ENCODE results near the gene SPATA2L.
"Not testable (repeated sequence)": the region's sequence is repeated elsewhere in the genome, so short reads cannot be mapped to it uniquely, and the experiment has no call there.

Gene SPATA2L

DNA sequence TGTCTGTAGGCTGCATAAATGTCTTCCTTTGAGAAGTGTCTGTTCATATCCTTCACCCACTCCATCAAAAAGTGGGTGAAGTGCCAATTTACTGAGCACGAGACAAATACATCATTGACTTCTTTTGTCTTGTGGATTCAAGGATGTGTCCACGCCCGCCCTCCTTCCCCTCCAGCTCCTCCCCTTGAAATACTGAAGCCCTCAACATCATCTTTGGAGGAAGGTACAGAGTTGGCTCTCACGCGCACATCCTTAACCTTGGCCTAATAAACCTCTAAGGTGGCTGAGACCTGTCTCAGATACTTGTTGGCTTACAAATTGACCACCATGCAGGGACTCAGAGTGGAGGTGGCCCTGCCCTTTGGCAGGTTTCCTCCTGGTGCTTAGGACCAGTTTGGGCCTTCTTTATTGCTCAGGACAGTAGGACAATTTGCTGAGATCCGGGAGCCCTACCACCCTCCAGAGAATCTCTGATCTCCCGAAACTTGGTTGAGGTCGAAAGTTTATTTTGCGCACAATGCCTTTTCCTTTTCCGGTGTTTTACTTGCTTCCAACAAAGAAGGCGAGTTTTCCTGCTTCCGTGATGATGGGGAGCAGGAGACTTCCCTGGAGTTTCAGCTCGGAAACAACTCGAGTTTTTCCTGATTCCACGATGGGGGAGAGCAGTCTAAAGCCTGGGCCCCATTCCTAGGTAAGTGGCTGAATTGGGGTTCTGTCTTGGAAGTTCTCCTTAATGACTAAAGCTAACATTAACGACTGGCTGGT lies 29.1 kb downstream of the SPATA2L start:
- no peak overlapping the region for H3K14ac ChIP-seq (ENCODE audit: low read length)
- H2AK5ac ChIP-seq (ENCODE audit: low read depth, low read length), result no peak overlapping the region
- H3K4me1 ChIP-seq (ENCODE audit: control insufficient read depth in 2 of 2, insufficient read depth in 1 of 2, low read depth in 1 of 2, low read length in 2 of 2), result no peaks in the 10 kb centered on the region
- no peak overlapping the region for H2AFZ ChIP-seq (ENCODE audit: low read length)
- H3K4me3 ChIP-seq (ENCODE audit: low read length in 2 of 2), result no peak overlapping the region
- H3K36me3 ChIP-seq (replicated peaks in 1 of 2; ENCODE audit: control insufficient read depth in 2 of 2, insufficient read depth in 2 of 2, low read length in 2 of 2), result peaks cover 14 to 30% of the 10 kb centered on the region in 2 donors
- H2BK12ac ChIP-seq (ENCODE audit: low read length), result no peak overlapping the region
- no peak overlapping the region for H3K18ac ChIP-seq (ENCODE audit: low read length)
- no peak overlapping the region for H3K9ac ChIP-seq (ENCODE audit: low read depth, low read length, poor library complexity)
- WGBS, 2 donors (ENCODE audit: extremely low coverage in 2 of 2, insufficient read length in 2 of 2, insufficient replicate concordance in 1 of 2), result no CpG with 5 or more reads among the region's 16 CpGs
- no peak overlapping the region for H3K23ac ChIP-seq (ENCODE audit: low read depth, low read length, poor library complexity)
- no peak overlapping the region for H4K8ac ChIP-seq (ENCODE audit: low read depth, low read length)
- peaks cover 4 to 8% of the 10 kb centered on the region in 2 donors for H3K9me3 ChIP-seq (replicated peaks in 1 of 2; ENCODE audit: control insufficient read depth in 2 of 2, insufficient read depth in 1 of 2, low read depth in 1 of 2, low read length in 2 of 2)
- H3K79me1 ChIP-seq (ENCODE audit: low read depth, low read length), result no peaks in the 10 kb centered on the region
- H4K91ac ChIP-seq (ENCODE audit: low read depth, low read length, poor library complexity), result no peak overlapping the region
- H2BK15ac ChIP-seq (ENCODE audit: low read length), result no peak overlapping the region
- H3K27me3 ChIP-seq (ENCODE audit: control insufficient read depth in 3 of 3, insufficient read depth in 3 of 3, low read depth in 1 of 3, low read length in 3 of 3), result no peaks in the 10 kb centered on the region
- H3K4ac ChIP-seq (ENCODE audit: low read length), result no peak overlapping the region
- H2BK5ac ChIP-seq (ENCODE audit: low read length), result no peak overlapping the region
- H2BK120ac ChIP-seq (ENCODE audit: low read depth, low read length), result no peak overlapping the region
- no peak overlapping the region for H3K27ac ChIP-seq (replicated peaks; ENCODE audit: low read length)
- no peak overlapping the region for H3K4me2 ChIP-seq (ENCODE audit: insufficient read depth, low read length, poor library complexity, severe bottlenecking)
- DNase-seq (ENCODE audit: low spot score), result no peak

DNA sequence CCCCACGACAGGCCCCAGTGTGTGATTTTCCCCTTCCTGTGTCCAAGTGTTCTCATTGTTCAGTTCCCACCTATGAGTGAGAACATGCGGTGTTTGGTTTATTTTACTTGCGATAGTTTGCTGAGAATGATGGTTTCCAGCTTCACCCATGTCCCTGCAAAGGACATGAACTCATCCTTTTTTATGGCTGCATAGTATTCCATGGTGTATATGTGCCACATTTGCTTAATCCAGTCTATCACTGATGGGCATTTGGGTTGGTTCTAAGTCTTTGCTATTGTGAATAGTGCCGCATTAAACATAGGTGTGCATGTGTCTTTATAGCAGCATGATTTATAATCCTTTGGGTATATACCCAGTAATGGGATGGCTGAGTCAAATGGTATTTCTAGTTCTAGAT lies 29.9 kb downstream of the SPATA2L start:
- peaks cover 14 to 27% of the 10 kb centered on the region in 2 donors for H3K36me3 ChIP-seq (replicated peaks in 1 of 2; ENCODE audit: control insufficient read depth in 2 of 2, insufficient read depth in 2 of 2, low read length in 2 of 2)
- no CpG with 5 or more reads among the region's 4 CpGs for WGBS, 2 donors (ENCODE audit: extremely low coverage in 2 of 2, insufficient read length in 2 of 2, insufficient replicate concordance in 1 of 2)

DNA sequence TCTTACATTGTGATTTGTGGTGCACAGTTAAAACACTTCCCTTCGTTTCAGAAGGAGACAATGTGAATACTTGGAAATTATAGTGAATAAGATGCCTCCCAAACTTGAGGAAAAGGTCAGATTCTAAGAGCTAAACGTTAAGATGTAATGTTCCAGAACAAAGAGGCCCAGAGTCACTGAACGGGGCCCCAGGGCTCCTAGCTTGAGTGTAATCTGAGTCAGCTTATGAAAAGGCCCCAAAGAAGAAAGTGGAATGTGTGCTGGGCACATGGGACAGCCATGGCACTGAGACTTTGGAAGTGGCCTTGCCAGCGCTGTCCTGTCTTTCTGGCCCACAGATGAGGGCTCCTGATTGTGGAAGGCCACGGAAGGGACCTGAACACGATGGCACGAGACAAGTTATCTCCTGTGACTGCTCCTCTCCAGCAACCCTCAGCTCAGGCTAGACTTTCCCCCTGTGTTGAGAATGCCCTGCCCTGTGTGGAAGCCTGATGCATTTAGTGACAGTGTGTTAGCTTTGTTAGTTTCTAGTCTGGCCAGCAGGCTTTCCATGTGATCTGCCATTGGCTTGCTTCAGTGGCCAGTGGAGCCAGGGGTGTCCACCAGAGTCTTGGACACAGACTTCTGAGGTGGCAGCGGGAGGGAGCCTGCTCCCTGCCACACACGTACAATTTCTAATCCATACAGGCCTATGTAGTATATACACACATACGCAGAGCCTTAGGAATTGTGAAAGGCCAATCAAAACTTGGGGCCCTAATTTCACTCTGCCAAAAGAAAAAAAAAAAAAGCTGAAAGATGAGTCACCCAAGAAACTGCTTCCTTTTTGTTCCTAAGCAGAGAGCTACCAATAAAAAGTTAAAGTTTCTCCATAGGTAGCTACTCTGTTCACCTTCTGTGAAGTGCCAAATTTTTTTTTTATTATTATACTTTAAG lies 30.7 kb downstream of the SPATA2L start:
- Histone ChIP-seq H2BK15ac (ENCODE audit: low read length) (no peak overlapping the region), H4K8ac (ENCODE audit: low read depth, low read length) (no peak overlapping the region), H3K23ac (ENCODE audit: low read depth, low read length, poor library complexity) (no peak overlapping the region), H2AK5ac (ENCODE audit: low read depth, low read length) (no peak overlapping the region), H2BK5ac (ENCODE audit: low read length) (no peak overlapping the region), H3K9me3 (replicated peaks in 1 of 2; ENCODE audit: control insufficient read depth in 2 of 2, insufficient read depth in 1 of 2, low read depth in 1 of 2, low read length in 2 of 2) (peaks cover 6 to 13% of the 10 kb centered on the region in 2 donors), H3K9ac (ENCODE audit: low read depth, low read length, poor library complexity) (no peak overlapping the region), H2BK120ac (ENCODE audit: low read depth, low read length) (no peak overlapping the region), H3K4me2 (ENCODE audit: insufficient read depth, low read length, poor library complexity, severe bottlenecking) (no peak overlapping the region), H3K18ac (ENCODE audit: low read length) (no peak overlapping the region), H3K4me3 (ENCODE audit: low read length in 2 of 2) (no peak overlapping the region), H3K79me1 (ENCODE audit: low read depth, low read length) (no peaks in the 10 kb centered on the region), H4K91ac (ENCODE audit: low read depth, low read length, poor library complexity) (no peak overlapping the region), H3K14ac (ENCODE audit: low read length) (no peak overlapping the region), H3K4ac (ENCODE audit: low read length) (no peak overlapping the region), H2AFZ (ENCODE audit: low read length) (no peak overlapping the region), H3K36me3 (replicated peaks in 1 of 2; ENCODE audit: control insufficient read depth in 2 of 2, insufficient read depth in 2 of 2, low read length in 2 of 2) (peaks cover 14 to 33% of the 10 kb centered on the region in 2 donors), H3K4me1 (ENCODE audit: control insufficient read depth in 2 of 2, insufficient read depth in 1 of 2, low read depth in 1 of 2, low read length in 2 of 2) (no peaks in the 10 kb centered on the region), H3K27me3 (ENCODE audit: control insufficient read depth in 3 of 3, insufficient read depth in 3 of 3, low read depth in 1 of 3, low read length in 3 of 3) (no peaks in the 10 kb centered on the region), H2BK12ac (ENCODE audit: low read length) (no peak overlapping the region), H3K27ac (replicated peaks; ENCODE audit: low read length) (no peak overlapping the region)
- no CpG with 5 or more reads among the region's 10 CpGs for WGBS, 2 donors (ENCODE audit: extremely low coverage in 2 of 2, insufficient read length in 2 of 2, insufficient replicate concordance in 1 of 2)
- no peak for DNase-seq (ENCODE audit: low spot score)

More for the DNA sequence above, 29.9 kb downstream of the SPATA2L start:
- not testable (repeated sequence) for DNase-seq (ENCODE audit: low spot score); H3K27ac ChIP-seq (replicated peaks; ENCODE audit: low read length); H2BK12ac ChIP-seq (ENCODE audit: low read length); H4K91ac ChIP-seq (ENCODE audit: low read depth, low read length, poor library complexity); H2BK120ac ChIP-seq (ENCODE audit: low read depth, low read length); H2BK15ac ChIP-seq (ENCODE audit: low read length); H3K4me2 ChIP-seq (ENCODE audit: insufficient read depth, low read length, poor library complexity, severe bottlenecking); H3K9ac ChIP-seq (ENCODE audit: low read depth, low read length, poor library complexity); H3K27me3 ChIP-seq (ENCODE audit: control insufficient read depth in 3 of 3, insufficient read depth in 3 of 3, low read depth in 1 of 3, low read length in 3 of 3); H4K8ac ChIP-seq (ENCODE audit: low read depth, low read length); H3K23ac ChIP-seq (ENCODE audit: low read depth, low read length, poor library complexity); H3K4me1 ChIP-seq (ENCODE audit: control insufficient read depth in 2 of 2, insufficient read depth in 1 of 2, low read depth in 1 of 2, low read length in 2 of 2); H3K4me3 ChIP-seq (ENCODE audit: low read length in 2 of 2); H2AFZ ChIP-seq (ENCODE audit: low read length); H3K4ac ChIP-seq (ENCODE audit: low read length); H2AK5ac ChIP-seq (ENCODE audit: low read depth, low read length); H3K79me1 ChIP-seq (ENCODE audit: low read depth, low read length); H3K9me3 ChIP-seq (replicated peaks in 1 of 2; ENCODE audit: control insufficient read depth in 2 of 2, insufficient read depth in 1 of 2, low read depth in 1 of 2, low read length in 2 of 2); H2BK5ac ChIP-seq (ENCODE audit: low read length); H3K14ac ChIP-seq (ENCODE audit: low read length); H3K18ac ChIP-seq (ENCODE audit: low read length)

DNA sequence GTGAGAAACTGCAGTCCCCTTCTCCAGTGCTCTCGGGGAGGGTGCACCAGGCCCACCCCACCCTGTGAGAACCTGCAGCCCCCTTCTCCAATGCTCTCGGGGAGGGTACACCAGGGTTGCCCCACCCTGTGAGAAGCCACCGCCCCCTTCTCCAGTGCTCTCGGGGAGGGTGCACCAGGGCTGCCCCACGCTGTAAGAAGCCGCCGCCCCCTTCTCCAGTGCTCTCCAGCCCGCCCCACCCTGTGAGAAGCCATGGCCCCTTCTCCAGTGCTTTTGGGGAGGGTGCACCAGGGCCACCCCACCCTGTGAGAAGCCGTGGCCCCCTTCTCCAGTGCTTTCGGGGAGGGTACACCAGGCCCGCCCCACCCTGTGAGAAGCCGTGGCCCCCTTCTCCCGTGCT lies 31.8 kb downstream of the SPATA2L start:
- no peak overlapping the region for H3K27ac ChIP-seq (replicated peaks; ENCODE audit: low read length)
- no peak for DNase-seq (ENCODE audit: low spot score)
- H3K4me3 ChIP-seq (ENCODE audit: low read length in 2 of 2), result no peak overlapping the region
- no peak overlapping the region for H2BK12ac ChIP-seq (ENCODE audit: low read length)
- H2AK5ac ChIP-seq (ENCODE audit: low read depth, low read length), result no peak overlapping the region
- peaks cover 6 to 12% of the 10 kb centered on the region in 2 donors for H3K9me3 ChIP-seq (replicated peaks in 1 of 2; ENCODE audit: control insufficient read depth in 2 of 2, insufficient read depth in 1 of 2, low read depth in 1 of 2, low read length in 2 of 2)
- no peak overlapping the region for H2AFZ ChIP-seq (ENCODE audit: low read length)
- H4K8ac ChIP-seq (ENCODE audit: low read depth, low read length), result no peak overlapping the region
- no peak overlapping the region for H2BK5ac ChIP-seq (ENCODE audit: low read length)
- no peak overlapping the region for H4K91ac ChIP-seq (ENCODE audit: low read depth, low read length, poor library complexity)
- no peak overlapping the region for H3K4ac ChIP-seq (ENCODE audit: low read length)
- no peak overlapping the region for H2BK15ac ChIP-seq (ENCODE audit: low read length)
- no peak overlapping the region for H3K9ac ChIP-seq (ENCODE audit: low read depth, low read length, poor library complexity)
- H3K27me3 ChIP-seq (ENCODE audit: control insufficient read depth in 3 of 3, insufficient read depth in 3 of 3, low read depth in 1 of 3, low read length in 3 of 3), result no peaks in the 10 kb centered on the region
- H3K36me3 ChIP-seq (replicated peaks in 1 of 2; ENCODE audit: control insufficient read depth in 2 of 2, insufficient read depth in 2 of 2, low read length in 2 of 2), result peaks cover 15 to 41% of the 10 kb centered on the region in 2 donors
- no peak overlapping the region for H2BK120ac ChIP-seq (ENCODE audit: low read depth, low read length)
- no peak overlapping the region for H3K4me2 ChIP-seq (ENCODE audit: insufficient read depth, low read length, poor library complexity, severe bottlenecking)
- no peak overlapping the region for H3K14ac ChIP-seq (ENCODE audit: low read length)
- no CpG with 5 or more reads among the region's 13 CpGs for WGBS, 2 donors (ENCODE audit: extremely low coverage in 2 of 2, insufficient read length in 2 of 2, insufficient replicate concordance in 1 of 2)
- H3K18ac ChIP-seq (ENCODE audit: low read length), result no peak overlapping the region
- H3K79me1 ChIP-seq (ENCODE audit: low read depth, low read length), result no peaks in the 10 kb centered on the region
- no peaks in the 10 kb centered on the region for H3K4me1 ChIP-seq (ENCODE audit: control insufficient read depth in 2 of 2, insufficient read depth in 1 of 2, low read depth in 1 of 2, low read length in 2 of 2)
- H3K23ac ChIP-seq (ENCODE audit: low read depth, low read length, poor library complexity), result no peak overlapping the region

All from neuronal stem cell (in vitro differentiated cells).